Measurements from ENCODE around the gene C5orf15.
"Not testable (repeated sequence)": the region's sequence is repeated elsewhere in the genome, so short reads cannot be mapped to it uniquely, and the experiment has no call there.

The C5orf15 gene

DNA sequence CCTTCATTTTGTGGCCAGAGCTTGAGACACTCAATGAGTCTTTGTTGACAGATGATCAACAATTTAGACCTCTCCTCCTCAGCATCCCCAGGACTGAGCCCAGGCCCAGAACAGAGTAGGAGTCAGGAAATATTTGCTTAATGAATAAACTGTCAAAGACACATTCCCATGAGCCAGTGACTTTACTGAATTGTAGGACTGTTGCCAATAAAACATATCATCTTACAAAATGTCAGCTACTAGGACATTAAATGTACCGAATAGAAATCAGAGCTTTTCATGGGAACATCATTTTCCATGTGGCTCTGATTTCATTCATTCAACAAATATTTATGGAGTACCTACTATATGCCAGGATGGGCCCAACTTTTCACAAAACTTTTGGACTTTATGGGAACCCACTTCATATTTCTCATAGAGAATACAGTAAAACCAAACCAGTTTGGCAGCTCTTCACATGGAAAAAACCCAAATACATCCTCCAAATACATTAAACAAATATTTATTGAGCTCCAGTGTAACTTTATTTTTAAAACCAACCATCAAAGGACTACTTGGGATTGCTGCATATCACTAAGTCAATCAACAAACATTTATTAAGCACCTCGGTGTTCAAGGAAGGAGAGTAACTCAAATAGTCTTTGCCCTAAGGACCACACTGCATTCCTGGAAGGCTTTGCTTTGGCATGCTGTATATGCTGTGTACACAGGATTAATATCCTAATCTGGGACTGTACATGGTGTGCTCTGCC, 24.9 kb upstream of the C5orf15 start:
- DNase-seq: no peak

DNA sequence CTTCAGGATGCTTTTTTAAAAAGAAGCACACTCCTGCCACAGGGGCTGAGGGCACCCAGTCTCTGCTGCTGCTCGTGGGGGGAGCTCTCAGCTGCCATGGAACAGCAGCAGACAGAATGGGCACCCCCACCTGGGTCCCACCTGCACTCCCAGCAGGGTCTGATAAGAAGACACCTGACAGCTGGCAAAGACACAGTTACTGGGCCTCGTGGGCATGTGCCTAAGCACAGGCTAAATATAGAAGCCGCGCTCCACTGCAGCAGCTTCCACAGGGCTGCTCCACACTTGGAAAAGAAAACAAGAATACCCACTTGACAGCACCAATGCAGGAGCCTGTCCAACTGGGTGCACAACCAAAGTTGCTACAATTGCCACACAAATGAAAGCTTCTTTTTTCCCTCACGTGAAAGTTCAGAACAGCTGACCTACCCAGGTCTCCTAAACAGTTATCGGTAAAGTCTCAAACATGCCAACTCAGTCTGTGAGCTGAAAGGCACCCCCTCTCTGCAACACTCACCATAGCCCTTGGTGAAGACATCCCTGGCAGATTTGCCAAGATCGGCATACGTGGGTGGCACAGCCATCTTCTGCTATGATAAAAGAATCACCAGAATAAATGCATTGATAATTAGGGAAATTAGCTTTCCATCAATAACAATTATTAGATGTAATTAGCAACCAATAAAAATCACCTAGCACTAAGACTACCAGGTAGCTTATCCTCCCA, 24.2 kb upstream of the C5orf15 start:
- no peak for DNase-seq

DNA sequence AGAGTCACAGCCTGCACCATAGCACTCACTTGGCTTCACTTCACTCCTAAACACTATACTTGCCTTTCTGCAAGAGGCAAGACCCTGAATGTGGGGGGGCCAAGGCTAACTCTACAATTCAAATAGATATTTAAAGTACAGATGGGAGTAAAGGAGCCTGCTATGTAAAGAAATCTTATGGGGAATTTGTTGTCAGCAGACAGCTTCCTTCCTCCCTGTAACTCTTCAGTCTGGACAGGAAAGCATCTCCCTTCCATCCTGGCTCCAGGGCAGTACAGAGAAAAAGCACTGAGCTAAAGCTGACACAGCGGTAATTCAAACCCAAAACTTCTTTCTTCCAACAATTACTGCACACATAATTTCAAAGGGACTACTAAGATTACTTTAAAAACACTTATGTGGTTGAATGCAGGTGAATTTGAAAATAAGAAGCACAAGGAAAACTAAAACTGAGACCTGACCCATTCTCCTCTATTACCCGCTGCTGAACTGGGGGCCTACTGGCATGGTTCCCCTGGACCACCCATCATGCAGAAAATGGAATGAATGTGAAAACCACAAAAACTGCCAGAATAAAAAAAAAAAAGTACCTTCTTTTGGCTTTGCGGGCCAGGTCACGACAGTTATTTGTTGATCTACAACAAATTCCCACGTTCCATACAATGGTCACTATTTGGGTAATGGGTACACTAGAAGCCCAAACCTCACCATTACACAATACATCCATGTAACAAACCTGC, 22.9 kb upstream of the C5orf15 start:
- DNase-seq: no peak

DNA sequence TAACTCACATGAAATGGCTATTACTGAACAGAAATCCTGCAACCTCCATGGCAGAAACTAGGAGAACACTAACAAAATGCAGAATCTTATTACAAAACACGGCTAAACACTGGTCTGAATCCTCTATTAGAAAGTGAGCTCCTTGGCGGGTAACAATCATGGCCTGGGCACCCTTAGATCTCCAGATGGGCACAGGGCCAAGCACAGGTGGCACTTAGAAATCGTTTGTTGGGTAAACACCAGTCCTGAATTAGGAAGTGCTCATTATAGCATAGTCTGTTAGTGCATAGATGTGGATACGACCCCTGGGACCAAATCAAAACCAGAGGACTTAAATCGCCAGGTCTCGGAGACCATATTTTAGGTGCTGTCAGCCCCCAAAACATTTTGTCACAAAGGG, 22.0 kb upstream of the C5orf15 start:
- DNase-seq: no peak

DNA sequence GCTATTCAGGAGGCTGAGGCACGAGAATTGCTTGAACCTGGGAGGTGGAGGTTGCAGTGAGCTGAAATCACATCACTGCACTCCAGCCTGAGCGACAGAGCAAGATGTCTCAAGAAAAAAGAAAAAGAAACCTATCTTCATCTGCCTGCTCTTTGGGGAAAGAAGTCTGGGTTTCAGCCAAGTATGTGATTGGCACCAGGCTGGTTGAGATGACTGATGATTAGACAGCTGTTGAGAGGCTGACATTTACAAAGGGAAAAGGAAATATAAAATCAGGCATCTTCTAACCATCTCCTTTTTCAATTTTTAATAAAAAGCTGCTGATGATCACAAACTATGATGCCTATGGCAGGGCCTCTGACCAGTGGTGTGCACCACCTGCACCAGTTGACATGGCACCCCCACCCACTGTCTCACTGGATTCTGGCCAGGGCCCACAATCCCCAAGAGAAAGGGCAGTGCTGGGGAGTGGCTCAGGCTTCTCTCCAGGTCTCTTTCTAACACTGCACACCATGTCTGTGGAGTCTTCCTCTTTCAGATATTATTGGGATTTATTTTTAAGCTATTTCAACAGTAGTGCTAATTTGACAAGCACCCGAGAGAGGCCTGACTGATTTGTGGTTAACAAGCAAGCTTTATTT, 17.2 kb upstream of the C5orf15 start:
- no peak for DNase-seq

DNA sequence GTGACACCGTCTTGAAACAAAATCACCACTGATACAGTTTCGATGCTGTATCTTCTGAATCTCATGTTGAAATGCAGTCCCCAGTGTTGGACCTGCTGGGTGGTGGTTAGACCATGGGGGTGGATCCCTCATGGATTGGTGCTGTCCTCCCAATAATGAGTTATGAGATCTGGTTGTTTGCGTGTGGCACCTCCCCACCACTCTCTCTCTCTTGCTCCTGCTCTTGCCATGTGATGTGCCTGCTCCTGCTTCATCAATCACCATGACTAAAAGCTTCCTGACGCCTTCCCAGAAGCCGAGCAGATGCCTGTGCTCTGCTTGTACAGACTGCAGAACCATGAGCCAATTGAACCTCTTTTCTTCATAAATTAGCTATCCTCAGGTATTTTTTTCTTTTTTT, 15.2 kb upstream of the C5orf15 start:
- no peak for DNase-seq

DNA sequence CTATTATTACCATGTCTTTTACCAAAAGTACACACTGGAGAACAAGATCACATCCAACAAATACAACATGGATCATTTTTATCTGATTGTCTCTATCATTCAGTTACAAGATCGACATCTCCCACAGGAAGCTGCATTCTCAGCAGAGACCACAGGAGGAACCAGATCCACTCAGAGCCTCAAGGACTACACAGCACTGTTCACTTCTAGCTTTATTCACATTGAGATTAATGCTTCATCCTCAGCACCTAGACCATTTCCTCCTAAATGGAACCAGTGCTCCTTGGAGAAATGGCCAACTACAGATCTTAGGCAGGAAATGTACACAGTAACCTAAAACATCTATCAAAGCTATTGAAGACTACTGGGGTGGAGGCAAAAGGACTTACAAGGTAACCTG, 13.3 kb upstream of the C5orf15 start:
- DNase-seq: no peak

DNA sequence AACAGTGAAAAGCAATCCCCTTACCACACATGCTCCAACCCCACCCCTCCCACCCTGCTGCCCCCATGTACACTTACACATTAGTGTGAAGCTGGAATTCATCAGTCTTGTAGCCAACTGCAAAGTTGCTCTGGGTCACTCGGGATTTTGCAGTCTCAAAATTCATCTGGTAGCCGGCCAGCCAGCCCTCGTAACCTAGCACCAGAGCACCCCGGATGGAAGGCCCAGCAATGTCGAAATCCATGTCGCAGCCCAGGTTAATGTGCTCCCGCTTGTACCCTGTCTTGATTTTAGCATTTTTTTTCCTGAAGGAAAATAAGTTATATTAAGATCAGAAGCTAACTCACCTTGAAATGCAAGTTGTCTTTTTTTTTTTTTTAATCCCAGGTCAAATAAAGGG, 12.2 kb upstream of the C5orf15 start:
- DNase-seq: no peak

DNA sequence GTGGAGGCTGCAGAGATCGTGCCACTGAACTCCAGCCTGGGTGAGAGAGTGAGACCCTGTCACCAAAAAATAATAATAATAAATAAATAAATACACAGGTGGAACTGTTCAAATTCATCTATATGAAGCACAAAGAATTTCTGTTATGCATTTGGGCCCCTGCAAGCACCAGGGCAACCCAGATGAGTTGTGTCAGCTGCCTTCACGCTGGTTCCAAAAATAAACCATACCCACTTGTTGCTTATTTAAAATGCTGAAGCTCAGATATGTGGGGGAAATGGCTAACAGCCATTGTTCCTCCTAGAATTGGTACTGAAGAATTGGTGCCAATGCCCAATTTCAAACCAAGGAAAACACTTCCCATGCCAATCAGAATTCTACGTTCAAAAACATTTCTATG, 10.5 kb upstream of the C5orf15 start:
- no peak for DNase-seq

DNA sequence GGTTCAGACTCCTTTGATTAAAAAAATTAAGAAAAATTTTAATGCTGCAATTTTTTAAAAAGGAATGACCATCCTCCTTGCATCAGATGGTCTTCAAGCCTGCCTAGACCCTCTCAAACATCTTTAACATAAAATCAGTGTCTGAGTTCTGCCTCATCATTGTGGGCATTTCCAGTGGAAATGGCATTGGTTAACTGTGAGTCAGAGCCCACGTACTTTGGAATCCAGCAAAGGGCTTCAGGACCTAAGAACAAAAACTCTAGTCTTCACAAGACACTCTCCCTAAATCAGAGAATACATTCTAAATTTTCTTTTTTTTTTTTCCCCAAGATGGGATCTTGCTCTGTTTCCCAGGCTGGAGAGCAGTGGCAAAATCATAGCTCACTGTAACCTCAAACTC, 9.4 kb upstream of the C5orf15 start:
- no peak for DNase-seq

DNA sequence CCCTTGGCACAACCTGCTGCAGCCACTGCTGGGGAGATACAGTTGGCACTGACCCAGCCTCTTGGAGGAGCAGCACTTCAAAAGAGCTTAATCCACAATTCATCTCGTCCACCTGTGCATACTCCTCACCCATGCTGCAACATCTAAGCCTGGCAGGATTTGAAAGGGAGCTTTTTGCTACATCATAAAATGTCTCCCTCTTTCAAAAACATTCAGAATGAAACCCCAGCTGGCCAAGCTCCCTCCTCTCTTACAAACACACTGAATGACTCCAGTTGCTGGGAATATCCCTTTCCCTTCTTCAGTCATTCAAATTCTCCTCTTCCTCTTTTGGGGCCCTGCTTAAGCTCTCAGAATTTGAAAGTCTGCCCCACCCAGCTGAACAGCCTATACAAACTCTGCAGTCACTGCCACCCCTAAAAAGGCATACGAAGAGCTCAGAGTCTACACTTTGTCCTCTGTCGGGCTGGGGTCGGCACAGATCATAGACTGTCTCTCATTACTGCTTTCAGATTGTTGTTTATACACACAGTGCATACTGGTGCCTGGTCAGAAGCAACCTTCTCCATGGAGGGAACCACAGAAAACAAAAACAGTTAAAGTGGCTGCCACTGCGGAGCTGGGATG, 8.8 kb upstream of the C5orf15 start:
- DNase-seq: no peak

DNA sequence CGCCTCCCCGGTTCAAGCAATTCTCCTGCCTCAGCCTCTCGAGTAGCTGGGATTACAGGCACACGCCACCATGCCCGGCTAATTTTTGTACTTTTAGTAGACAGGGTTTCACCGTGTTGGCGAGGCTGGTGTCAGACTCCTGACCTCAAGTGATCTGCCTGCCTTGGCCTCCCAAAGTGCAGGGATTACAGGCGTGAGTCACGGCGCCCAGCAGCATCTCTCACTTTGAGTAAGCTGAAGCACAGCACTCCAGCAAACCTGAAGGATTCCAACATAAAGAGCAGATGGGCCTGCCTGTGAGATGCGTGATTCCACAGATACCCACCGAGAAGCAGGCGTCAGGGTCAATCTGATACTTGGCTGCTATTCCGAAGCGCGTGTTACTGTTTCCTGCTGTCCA, 7.1 kb upstream of the C5orf15 start:
- DNase-seq: not testable (repeated sequence)

DNA sequence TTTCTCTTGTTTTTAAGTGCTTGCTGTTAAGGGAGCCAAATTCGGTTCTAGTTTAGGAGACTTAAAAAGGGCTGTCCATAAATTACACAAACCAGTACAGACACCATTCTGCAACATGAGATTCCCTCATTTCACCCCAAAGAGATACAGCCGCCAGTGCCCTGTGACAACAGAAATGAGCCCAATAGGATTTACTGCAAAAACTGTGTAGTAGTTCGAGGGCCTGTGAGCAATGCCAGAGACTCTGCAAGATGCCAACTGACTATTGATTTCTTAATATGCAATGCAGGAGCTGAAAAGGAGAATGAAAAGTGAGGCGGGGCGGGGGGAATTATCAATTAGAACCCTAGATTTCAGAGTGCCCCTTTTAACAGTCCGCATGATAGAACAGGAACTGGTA, 5.7 kb upstream of the C5orf15 start:
- DNase-seq: no peak

DNA sequence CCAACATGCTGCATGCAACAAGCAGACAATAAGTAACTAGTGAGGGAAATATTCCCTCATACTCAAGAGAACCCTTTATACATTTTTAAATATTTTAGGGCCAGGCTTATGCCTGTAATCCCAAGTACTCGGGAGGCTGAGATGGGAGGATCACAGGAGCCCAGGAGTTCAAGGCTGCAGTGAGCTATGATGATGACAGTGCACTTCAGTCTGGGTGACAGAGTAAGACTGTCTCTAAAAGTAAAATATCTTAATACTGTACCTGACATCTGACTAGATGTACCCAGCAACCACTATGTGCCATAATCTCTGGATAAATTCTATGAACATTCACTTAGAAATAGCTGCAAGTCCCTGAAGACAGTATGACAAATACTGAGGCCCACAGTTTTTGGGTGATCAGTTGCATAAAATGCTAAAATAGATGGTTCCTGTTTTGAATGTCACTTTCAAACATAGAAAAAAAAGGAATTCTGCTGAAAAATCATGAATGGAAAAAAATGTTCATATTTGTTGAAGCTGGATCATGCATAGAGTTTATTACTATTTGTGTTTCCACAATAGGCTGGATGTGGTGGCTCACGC, 2.0 kb upstream of the C5orf15 start:
- DNase-seq: no peak

DNA sequence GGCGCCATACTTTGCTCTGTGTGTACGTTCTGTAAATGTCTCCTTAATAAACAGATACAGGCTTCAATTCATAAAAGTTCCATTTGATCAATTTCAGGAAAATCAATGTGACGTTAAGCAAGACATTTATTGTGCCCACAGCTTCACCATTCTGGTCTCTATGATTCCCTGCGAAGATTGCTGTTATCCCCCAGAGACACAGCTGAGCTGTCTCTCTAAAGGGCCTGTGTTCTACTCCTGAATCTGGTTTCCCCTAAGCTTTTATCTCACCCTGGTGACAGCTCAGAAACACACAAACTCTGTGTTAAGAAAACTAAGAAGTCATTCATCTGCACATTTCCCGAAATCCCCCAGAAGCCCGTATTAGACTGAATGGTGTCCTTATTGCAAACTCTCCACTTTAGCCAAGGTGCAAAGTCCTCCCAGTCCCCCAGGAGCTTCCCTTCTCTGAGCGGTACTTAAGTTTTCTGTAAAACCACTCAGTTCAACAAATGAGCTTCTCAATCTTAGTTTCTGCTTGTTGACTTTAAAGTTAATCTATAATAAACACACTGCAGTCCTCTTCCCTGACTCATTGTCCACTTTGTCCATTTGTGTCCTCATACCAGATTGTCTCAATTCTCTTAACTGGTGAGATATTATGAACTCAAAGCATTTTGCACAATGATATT, 1.4 kb upstream of the C5orf15 start:
- no peak for DNase-seq

DNA sequence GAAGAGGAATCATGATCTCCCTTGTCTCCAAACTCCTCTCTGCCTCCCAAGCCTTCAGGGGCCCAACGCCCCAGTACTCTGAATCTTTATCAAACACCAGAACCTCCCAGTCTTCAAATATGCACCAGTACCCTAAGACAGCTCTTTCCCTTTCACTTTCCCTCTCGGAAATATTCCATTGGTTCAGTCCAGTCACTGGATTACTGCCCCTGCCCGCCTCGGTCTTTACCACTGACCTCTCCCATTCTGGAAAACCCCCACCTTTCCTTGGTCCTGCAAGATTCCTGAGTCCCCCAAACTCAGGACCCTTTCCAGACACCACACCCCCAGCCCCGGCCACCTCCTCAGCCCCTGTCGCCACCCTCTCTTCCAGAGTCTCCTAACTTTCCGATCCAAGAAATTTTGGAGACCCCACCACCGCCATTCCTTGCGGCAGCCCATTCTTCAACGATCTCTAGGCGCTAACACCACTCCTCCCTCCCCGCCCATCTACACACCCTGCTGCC, 674 bp downstream of the C5orf15 start:
- peak; percentile 4 for DNase-seq

DNA sequence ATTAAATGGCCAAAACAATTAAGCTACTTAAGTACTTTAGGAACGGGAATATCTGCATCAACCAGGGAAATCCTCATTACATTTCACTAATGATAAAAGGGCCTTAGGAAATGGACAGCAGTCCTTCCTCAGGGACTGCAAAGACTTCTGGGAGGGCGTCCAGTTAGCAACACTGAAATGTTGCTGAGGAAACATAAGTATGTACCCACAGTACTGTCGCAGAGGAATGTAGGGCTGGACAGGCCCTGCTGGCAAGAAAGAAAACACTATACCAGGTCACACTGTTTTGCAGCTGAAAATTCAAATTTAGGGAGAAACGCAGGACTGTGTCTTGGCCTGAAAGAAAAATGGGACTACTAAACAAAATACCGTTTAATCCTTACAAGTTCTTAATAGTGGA, 1.3 kb downstream of the C5orf15 start:
- DNase-seq: no peak

DNA sequence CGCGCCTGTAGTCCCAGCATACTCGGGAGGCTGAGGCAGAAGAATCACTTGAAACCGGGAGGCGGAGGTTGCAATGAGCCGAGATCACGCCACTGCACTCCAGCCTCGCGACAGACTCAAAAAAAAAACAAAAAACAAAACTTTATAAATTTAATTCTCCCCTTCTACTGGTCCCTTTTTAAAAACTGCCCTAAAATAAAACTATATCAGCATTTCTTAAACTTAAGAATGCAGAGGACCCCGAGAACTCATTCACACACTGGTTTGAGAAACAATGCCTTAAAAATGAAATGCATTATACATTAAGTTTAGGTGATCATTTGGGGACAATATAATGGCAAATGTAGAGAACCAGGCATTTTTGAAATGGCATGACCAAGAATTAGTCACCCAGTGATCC, 2.3 kb downstream of the C5orf15 start:
- no peak for DNase-seq

DNA sequence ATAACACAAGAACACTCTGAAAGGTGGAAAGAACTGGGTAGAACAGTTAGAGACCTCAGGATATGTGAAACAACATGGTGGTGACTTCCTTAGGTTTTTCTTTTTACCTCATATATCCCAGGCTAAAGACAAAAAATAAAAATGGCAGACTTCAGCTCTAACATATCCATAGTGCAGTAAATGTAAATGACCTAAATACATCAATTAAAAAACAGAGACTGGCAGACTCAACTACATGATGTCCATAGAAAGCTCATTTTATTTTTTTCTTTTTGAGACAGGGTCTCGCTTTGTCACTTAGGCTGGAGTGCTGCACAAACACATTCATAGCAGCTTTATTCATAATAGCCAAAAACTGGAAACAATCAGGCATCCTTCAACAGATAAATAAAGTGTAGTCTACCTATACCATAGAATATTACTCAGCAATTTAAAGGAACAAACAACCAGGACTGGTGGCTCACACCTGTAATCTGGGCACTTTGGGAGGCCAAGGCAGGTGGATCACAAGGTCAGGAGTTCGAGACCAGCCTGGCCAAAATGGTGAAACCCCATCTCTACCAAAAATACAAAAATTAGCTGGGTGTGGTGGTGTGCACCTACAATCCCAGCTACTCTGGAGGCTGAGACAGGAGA, 4.8 kb downstream of the C5orf15 start:
- DNase-seq: no peak

DNA sequence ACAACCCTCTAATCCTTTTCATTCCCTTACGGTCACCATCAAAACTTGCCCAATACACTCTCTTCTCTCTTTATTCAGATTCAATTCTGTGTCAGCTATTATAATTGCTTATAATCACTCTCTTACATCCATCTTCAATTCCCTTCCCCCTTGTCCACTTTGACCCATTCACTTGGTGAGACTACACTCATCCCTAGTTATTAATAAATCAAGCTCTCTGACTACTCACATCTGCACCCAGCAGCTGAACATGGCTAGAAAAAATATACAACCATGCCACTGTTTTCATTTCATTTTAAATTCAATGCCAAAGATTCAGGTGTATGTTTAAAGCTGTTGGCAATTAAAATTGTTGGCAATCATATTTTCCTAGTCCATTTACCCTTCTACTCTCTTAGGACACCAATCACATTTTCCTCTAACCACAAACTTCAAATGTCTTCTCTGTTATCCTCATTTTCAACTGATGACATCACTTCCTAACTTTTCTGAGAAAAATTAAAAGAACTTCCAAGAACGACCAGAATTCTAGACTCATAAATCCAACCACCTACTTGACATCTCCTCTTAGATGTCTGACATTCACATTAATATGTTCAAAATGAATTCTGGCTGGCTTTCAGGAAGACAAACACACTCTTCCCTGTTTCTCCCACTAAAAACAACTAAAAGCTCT, 5.5 kb downstream of the C5orf15 start:
- DNase-seq: no peak

DNA sequence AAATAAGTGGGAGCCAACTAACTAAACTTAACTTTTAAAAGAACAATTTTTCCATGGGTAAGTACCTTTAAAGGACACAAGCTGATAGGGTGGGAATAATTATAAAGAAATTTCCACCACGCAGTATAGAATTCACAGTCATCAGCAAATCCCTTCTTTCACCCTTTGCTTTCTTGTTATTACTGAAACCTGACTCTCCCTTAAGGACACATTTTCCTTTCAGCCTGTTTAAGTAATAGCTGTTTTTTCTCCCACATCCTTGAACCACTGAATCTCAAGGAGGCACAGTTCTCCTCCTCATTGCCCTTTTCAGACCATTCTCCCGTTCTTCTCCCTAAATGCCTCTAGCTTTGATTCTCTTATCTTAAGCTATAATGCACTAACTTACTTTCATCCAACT, 6.3 kb downstream of the C5orf15 start:
- DNase-seq: no peak

All from activated naive CD4-positive, alpha-beta T cell treated with Interleukin-2 at 50 U/mL for 16 hours (primary cell).